Stimulated activated CD4-positive, alpha-beta T cell treated with anti-CD3 and anti-CD28 coated beads, TNF-alpha, amount 100 ng/mL, for 4 hours (primary cell): Measurements from ENCODE around the gene DCTN4.
A peak's percentile ranks its signal among the peaks of the same experiment; 100 is the strongest.
"Not testable (repeated sequence)": the region's sequence is repeated elsewhere in the genome, so short reads cannot be mapped to it uniquely, and the experiment has no call there.

Experiments
- DNase-seq, 3 experiments: peaks; one replicate each; pipeline ENCODE4 v3.0.0-alpha.2; 2020; ENCODE audit warnings: low read depth in 3 of 3

DCTN4 gene

DNA sequence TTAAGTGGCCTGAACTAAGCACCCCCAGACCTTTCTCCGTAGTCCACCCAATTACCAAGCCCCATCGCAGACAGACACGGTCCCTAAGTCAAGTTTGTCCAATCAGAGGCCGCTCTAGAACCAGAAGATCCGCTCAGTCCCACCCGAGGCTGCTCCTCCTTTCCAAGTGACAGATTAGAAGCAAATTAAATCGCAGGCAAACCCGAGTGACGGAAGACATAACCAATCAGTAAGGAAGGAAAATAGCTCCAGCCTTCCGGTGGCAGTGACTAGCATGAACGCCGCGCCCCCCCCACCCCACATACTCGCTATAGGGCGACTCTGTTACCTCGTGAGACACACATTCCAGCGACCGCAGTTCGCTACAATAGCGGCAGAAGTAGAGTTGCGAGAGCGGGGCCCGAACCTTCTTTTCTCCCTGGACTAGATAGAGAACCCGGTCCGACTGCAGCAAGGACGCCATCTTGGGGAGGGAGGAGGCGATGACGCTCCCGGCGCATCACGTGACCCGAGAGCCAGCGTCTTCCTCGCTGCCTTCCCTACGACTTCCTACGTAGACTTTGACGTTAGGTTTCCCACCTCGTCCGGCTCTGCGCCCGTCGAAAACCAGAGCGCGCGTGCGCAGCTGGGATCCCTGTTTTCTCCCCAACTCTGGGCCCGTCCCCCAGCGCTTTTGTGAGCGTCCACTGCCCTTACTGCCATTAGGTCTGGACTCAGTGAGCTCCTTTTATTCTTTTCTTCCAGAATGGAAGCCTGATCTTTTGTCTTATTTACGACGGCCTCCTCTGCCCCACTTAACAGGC lies at the start of gene DCTN4:
Gene DCTN4, minus strand, starts transcription at position 487 of the 803 bp plus-strand sequence. Its CDS starts 24 bp downstream, at position 463.
- peak; percentile 84 to 87 (median 86) for DNase-seq

GRCh38 chr5:150804388-150804787 lies 45.6 kb upstream of the DCTN4 start:
- DNase-seq, result no peak

- DNase-seq, result no peak
These were observed 42.5 kb upstream of the DCTN4 start for GRCh38 chr5:150801117-150801927.

DNA sequence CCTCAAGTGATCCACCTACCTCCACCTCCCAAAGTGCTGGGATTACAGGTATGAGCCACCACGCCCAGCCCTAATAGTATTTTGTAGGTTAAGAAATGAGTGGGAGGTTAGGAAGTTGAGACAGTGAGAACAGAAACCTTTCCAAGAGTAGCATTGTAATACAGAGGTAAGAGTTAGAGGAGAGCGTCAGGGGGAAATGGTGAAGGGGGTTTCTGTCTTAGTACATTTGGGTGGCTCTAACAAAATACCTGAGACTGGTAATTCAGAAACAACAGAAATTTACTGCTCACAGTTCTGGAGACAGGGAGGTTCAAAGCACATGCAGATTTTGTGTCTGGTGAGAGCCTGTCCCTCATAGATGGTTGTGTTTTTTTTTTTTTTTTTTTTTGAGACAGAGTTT lies 38.6 kb upstream of the DCTN4 start:
- DNase-seq, result no peak

GRCh38 chr5:150794927-150795326 lies 36.1 kb upstream of the DCTN4 start:
- DNase-seq, result no peak

DNA sequence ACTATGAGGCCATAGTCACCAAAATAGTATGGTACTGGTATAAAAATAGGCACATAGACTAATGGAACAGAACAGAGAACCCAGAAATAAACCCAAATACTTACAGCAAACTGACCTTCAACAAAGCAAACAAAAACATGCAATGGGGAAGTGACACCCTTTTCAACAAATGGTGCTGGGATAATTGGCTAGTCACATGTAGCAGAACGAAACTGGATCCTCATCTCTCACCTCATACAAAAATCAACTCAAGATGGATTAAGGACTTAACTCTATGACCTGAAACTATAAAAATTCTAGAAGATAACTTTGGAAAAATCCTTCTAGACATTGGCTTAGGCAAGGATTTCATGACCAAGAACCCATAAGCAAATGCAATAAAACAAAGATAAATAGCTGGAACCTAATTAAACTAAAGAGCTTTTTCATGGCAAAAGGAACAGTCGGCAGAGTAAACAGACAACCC lies 34.6 kb upstream of the DCTN4 start:
- not testable (repeated sequence) for DNase-seq

GRCh38 chr5:150791536-150791935 lies 32.7 kb upstream of the DCTN4 start:
- DNase-seq, result no peak

DNA sequence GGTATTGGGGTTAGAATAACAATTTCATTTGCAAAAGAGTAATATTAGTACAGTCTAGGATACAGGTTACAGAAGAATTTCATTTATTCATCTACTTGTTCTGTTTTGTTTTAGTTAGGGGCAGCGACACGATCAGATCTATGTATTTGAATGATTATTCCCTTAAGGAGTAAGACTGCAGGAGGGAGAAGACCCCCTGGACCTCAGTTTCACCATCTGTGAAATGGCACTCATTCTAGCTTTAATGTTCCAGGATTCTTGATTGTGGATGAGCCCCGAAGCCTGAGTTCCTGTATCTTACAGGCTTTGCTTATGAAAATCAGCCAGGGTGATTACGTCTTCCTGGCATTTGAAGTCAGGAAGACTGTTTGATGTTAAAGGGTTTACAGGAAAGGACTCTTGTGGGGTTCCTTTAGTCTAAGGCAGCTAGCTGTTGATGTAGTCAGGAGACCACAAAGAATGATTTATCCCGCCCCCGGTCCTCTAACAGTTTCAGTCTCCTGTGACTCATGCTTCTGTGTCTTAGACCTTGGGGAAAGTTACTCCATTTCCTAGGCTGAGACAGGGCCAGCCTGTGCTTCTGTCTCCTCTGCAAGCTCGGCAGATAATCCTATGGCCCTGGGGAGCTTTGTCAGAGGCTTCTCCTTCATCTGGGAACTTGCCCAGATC lies 31.3 kb upstream of the DCTN4 start:
- DNase-seq, result peak in 2 of 3 experiments; percentile 58 to 60

DNA sequence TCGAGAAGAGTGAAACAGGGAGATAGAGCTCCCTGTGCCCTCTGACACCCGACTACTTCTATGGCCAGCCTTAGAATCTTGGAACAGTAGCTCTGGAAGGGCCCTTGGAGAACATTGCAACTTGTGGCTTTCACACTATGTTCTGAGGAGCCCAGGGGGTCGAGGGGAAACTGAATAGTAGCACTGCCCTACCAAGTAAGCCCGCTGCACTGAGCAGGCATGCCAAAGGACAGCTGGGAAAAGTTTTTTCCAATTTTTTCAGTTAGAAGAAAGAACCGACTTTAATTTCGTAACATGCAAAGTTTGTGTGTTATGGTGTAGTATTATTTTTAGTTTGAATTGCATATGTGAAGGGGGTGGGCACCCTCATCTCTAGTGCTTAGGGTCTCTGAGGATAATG lies 30.6 kb upstream of the DCTN4 start:
- no peak for DNase-seq

GRCh38 chr5:150788977-150789376 lies 30.2 kb upstream of the DCTN4 start:
- no peak for DNase-seq

- no peak for DNase-seq
These were observed 28.8 kb upstream of the DCTN4 start for GRCh38 chr5:150787656-150788055.

- DNase-seq, result no peak
These were observed 28.1 kb upstream of the DCTN4 start for GRCh38 chr5:150786876-150787275.

GRCh38 chr5:150785950-150786349 lies 27.1 kb upstream of the DCTN4 start:
- DNase-seq, result no peak

DNA sequence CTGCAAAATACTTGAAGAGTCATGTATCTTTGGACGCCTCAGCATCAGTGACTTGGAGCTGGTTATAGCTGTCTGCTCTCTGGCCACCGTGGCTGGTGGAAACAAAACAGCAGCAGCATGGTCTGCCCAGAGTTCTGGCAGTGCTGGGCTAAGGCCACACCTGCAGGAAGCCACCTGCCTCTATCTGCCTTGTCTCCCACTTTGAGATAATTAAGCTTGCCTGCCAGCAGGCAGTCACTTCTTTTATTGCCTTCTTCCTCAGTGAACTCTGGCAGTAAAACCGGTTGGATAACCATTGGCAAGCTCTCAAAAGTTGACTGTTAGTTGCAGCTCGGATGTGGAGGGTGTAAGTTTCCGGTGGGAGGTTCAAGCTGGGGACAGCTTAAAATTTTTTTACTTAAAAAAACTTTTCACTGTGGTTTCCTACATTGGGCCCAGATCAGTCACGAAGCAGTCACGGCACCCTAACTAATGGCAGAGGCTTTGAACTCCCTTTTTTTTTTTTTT lies 24.7 kb upstream of the DCTN4 start:
- peak in 2 of 3 experiments; percentile 31 to 41 for DNase-seq

DNA sequence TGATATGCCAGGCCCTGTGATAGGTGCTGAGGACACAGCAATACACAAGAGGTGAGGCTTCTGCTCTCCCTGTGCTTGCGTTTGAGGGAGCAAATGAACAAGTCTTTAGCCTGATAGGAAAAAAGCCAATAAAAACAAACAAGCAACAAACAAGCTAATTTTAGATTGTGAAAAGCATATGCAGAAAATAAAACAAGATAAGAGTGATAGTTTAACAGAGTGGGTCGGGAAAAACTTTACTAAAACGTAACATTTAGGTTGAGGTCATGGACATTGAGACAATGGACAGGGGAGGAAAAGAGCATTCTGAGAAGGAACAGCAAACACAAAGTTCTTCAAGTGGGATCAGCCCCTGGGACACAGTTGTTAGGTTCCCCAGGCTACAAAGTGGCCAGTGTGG lies 24.0 kb upstream of the DCTN4 start:
- no peak for DNase-seq

DNA sequence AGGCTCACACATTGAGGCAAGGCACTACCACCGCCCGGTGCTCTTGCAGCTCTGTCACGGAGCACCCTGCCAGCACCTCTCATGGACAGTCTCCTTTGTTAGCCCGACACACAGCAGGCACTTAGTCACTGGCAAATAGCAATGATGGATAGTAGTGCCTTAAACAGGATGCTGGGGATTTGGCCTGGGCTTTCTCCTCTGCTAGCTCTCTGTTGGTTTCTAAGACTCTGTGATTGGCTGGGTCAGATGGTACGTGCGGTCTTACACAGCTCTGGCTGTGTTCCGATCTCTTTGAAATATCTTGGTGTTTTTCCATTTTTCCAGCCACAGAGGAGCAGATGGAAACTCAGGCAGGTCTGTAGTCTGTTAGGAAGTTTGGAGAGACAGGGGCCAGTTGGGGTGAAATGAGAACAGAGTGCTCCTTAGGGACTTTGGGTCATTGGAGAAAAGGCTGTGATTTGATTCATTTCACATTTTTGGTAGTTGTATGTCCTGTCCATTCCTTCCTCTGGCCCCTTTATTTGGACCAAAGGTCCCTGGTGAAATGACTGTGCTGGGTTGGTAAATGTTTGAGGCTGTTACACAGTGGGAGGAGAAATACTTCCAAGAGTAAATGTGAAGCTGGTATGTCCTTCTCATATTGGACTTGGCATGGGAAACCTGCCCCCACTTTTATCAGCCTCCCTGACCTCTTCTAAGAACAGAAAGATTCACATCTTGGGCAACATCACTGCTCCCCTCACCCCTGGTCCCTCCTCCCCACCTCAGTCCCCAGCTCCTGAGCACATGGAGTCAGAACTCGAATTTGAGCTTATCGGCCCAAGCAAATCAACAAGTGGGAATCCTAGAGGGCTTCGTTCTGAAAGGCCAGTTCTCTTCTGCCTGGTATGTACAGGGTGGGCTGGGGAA lies 23.1 kb upstream of the DCTN4 start:
- DNase-seq, result no peak

DNA sequence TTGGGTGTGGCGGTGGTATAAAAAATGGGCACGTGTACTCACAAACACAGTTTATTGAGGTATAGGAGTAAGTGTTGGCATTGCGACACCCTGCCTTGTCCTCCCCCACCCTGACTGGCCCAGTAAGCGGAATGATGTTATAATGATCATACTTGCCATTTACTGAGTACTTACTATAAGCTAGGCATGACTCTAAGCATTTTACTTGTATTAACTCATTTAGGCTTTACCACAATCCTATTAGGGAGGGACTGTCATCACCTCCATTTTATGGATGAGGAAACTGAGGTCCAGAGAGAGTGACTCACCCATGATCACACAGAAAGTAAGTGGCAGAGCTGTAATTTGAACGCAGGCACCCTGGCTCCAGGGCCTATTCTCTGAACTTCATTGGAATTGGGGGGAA lies 22.0 kb upstream of the DCTN4 start:
- DNase-seq, result no peak

GRCh38 chr5:150780187-150780692 lies 21.4 kb upstream of the DCTN4 start:
- no peak for DNase-seq

- DNase-seq, result no peak
These were observed 20.8 kb upstream of the DCTN4 start for GRCh38 chr5:150779397-150780186.
